ENCODE data around the gene RNPS1.

Gene RNPS1

DNA sequence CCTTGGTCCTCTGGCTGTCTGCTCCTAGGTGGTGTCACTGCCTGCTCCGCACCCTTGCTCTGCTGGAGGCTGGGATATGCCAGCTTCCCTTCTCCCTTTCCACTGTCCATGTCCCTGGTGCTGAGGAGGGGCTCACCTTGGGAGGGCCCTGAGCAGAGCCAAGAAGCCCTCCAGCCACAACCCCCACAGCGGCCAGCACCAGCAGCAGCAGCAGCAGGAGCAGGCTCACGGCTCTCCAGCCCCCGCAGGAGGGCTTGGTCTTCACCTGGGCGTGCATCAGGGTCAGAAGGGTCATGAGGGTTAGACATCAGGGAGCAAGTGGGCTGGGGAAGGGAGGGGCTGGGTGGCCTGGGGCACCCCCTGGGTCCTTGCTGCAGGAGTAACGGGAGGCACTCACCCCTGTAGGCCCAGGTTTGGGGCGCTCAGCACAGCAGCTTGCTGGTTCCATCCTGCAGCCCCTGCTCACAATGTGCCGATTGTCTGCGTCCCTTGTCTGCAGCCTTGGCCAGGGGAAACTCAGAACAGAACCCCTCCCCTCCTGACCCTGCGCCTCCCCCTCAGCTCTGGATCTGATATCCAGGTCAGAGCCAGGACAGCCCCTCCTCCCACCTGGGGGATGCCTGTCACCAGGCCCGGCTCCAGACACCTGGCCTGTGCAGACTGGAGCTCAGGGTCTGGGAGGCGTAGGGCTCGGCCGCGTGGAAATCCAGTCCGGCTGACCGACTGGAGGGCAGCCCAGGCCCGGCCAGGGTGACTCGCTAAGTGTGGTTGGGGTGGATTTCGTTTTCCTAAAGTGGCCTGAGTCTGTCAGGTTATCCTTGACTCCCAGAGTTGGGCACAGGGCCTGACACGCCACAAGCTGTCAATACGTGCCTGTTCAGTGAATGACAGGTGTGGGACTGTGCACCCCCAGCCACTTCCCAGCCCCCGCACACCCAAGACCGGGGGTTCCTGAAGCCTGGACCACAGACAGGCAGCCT, 57.2 kb downstream of the RNPS1 start, which contains the start of gene BRICD5:
Gene BRICD5, minus strand, starts transcription at position 478 of the 980 bp plus-strand sequence. Its CDS starts 30 bp downstream, at position 448.
- POLR2A ChIA-PET = no interaction called here
- no peak for DNase-seq (ENCODE audit: extremely low spot score)
- TF ChIP-seq, protein P1, sequence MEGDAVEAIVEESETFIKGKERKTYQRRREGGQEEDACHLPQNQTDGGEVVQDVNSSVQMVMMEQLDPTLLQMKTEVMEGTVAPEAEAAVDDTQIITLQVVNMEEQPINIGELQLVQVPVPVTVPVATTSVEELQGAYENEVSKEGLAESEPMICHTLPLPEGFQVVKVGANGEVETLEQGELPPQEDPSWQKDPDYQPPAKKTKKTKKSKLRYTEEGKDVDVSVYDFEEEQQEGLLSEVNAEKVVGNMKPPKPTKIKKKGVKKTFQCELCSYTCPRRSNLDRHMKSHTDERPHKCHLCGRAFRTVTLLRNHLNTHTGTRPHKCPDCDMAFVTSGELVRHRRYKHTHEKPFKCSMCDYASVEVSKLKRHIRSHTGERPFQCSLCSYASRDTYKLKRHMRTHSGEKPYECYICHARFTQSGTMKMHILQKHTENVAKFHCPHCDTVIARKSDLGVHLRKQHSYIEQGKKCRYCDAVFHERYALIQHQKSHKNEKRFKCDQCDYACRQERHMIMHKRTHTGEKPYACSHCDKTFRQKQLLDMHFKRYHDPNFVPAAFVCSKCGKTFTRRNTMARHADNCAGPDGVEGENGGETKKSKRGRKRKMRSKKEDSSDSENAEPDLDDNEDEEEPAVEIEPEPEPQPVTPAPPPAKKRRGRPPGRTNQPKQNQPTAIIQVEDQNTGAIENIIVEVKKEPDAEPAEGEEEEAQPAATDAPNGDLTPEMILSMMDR (IDR thresholded peaks at IDR 0.05; ENCODE audit: control extremely low read depth, extremely low read depth, low read depth, missing control alignments) = no peak
- CTCF ChIA-PET = interaction anchor here (1.4 kb wide), 1 partner anchor 56 kb away, joined by 4 read pairs; the partner anchor contains the start of gene TRAF7

DNA sequence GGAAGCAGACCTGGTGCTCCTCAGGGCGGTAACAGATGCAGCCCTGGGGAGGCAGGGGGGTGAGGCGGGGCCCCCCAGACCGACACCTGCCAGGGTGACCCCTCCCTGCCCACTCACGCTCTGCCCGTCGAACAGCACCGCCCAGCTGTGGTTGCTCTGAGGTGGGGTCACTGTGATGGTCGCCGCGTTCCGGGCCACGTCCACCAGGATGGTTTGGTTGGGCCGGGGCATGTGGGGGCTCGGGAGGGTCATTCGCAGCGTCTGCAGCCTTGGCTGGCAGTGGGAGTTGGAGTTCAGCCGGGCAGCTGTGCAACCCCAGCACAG, 58.0 kb downstream of the RNPS1 start:
- POLR2A ChIA-PET = no interaction called here
- DNase-seq (ENCODE audit: extremely low spot score) = no peak
- CTCF ChIA-PET = no interaction called here
- TF ChIP-seq, protein P1 (IDR thresholded peaks at IDR 0.05; ENCODE audit: control extremely low read depth, extremely low read depth, low read depth, missing control alignments) = no peak

DNA sequence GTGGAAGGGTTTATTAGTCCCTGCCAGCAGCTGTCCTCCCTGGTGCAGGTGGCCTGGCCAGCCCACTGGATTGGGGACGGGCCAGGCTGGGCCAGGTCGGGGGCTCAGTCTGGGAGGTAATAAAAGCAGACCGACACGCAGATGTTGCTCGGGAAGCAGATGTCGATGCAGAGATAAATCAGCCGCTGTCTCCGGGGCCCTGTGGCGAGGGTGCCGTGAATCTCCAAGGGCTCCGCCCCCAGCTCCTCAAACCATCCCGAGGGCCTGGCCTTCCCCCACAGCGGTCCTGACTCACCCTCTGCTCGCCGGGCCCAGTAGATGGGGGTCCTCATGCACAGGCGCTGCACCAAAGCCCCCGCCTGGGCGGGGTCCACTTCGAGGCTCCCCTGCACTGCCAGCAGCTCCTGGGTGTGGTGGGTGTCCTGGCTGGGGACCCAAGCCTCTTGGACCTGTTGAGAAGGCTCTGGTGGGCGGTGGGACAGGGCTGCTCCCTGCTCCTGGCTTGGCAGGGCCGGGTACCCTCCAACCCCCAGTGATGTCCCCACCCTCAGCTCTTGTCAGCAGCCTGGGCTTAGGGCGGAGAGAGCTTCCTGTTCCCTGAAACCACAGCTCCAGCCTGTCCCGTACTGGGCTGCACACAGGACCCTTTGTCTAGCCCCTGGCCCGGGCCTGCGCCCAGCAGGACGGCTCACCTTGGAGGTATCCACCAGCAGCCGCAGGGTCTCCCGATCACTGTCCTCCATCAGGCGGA, 58.5 kb downstream of the RNPS1 start:
- TF ChIP-seq, protein P1 (IDR thresholded peaks at IDR 0.05; ENCODE audit: control extremely low read depth, extremely low read depth, low read depth, missing control alignments) = no peak
- DNase-seq (ENCODE audit: extremely low spot score) = no peak
- POLR2A ChIA-PET = interaction anchor here (0.5 kb wide), 1 partner anchor 37 kb away, joined by 3 read pairs; no protein-coding TSS in a partner anchor
- CTCF ChIA-PET = interaction anchor here (1.5 kb wide), 1 partner anchor 15 kb away, joined by 6 read pairs; no protein-coding TSS in a partner anchor

DNA sequence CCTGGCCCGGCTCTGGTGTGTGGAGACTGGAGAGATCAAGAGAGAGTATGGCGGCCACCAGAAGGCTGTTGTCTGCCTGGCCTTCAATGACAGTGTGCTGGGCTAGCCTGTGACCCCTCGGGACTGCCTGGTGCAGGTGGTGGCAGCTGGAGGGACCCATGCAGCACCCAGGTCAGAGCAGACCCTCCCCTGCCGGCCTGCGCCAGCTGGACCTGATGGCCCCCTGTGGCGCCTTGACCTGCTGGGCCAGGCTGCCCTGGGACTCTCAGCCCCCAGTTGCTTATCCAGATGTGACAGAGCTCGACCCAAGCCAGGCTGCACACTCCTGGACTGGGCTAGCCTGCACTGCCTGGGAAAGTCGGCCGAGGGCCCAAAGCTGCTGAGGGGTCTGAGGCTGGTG, 59.2 kb downstream of the RNPS1 start:
- POLR2A ChIA-PET = interaction anchor here (0.5 kb wide), 1 partner anchor 36 kb away, joined by 3 read pairs; no protein-coding TSS in a partner anchor
- DNase-seq (ENCODE audit: extremely low spot score) = no peak
- CTCF ChIA-PET = interaction anchor here (1.5 kb wide), 1 partner anchor 14 kb away, joined by 6 read pairs; no protein-coding TSS in a partner anchor
- TF ChIP-seq, protein P1 (IDR thresholded peaks at IDR 0.05; ENCODE audit: control extremely low read depth, extremely low read depth, low read depth, missing control alignments) = no peak

DNA sequence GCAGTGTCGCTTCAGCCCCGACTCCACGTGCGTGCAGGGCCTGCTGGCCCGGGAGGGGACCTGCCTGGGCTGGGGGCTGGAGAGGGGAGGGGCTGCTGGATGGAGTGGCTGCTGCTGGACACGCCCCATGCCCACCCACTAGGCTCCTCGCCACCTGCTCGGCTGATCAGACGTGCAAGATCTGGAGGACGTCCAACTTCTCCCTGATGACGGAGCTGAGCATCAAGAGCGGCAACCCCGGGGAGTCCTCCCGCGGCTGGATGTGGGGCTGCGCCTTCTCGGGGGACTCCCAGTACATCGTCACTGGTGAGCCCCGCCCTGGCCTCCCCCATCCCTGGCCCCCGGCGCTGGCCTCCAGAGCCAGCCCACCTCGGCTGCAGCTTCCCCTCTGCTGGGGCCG, 59.6 kb downstream of the RNPS1 start:
- TF ChIP-seq, protein P1 (IDR thresholded peaks at IDR 0.05; ENCODE audit: control extremely low read depth, extremely low read depth, low read depth, missing control alignments) = no peak
- no peak for DNase-seq (ENCODE audit: extremely low spot score)
- ChIA-PET CTCF (interaction anchor here (1.5 kb wide), 1 partner anchor 14 kb away, joined by 6 read pairs; no protein-coding TSS in a partner anchor), POLR2A (no interaction called here)

DNA sequence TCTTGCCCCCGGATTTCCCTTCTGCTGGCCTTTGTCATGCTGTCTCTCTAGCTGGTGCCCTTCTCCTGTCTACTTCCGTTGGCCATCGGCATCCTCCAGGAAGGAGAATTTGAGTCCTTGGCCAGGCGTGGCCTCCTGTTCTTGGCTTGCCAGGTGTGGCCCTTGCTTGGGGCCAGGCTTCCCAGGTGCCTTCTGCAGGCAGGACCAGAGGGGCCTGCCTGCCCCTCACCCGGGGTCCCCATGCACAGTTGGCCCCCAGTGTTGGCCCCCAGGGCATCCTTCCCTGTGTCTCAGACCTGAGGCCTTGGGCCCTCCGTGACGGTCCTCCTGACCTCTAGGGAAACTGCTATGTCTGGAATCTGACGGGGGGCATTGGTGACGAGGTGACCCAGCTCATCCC, 60.1 kb downstream of the RNPS1 start:
- ChIA-PET CTCF (interaction anchor here (1.5 kb wide), 1 partner anchor 13 kb away, joined by 6 read pairs; no protein-coding TSS in a partner anchor), POLR2A (no interaction called here)
- DNase-seq (ENCODE audit: extremely low spot score) = no peak
- TF ChIP-seq, protein P1 (IDR thresholded peaks at IDR 0.05; ENCODE audit: control extremely low read depth, extremely low read depth, low read depth, missing control alignments) = no peak

Measured in GM10248 (cell line).